Fibroblast of lung (primary cell): ENCODE results near the gene SEC22A.

ENCODE experiments used
- CTCF ChIP-seq, 2 donors: IDR thresholded peaks in 1 of 2; conservative IDR thresholded peaks in 1 of 2; 1 replicate in 1 of 2; 2 replicates in 1 of 2; pipeline ENCODE4 v1.5.1; 2011 to 2012; ENCODE audit warnings: low read length in 2 of 2, control low read depth in 1 of 2, inconsistent platforms in 1 of 2, low read depth in 1 of 2, mild to moderate bottlenecking in 1 of 2
- EZH2 ChIP-seq: IDR thresholded peaks from 2 replicates; pipeline ENCODE4 v1.5.1; 2012; ENCODE audit warnings: low read length, control low read depth, mild to moderate bottlenecking; ENCODE audit errors: missing control alignments

- TF ChIP-seq CTCF (conservative IDR thresholded peaks at IDR 0.05 in 1 of 2, IDR thresholded peaks at IDR 0.05 in 1 of 2; ENCODE audit: low read depth in 1 of 2, low read length in 2 of 2) (no peak), EZH2 (no peak)
These were observed 118.5 kb downstream of the SEC22A start for GRCh38 chr3:123320221-123320620.
